Mesendoderm (in vitro differentiated cells): ENCODE data around the gene CHAT.

Source experiments
- DNase-seq: peaks from one replicate; pipeline ENCODE4 v3.0.0; 2013
- H2AK5ac ChIP-seq: 2 replicates; pipeline ENCODE4 v1.6.1; 2013; ENCODE audit warnings: low read length, inconsistent platforms
- H2BK120ac ChIP-seq: 2 replicates; pipeline ENCODE4 v1.6.1; 2013; ENCODE audit warnings: low read depth, mild to moderate bottlenecking, low read length, moderate library complexity, mixed read lengths
- H2BK15ac ChIP-seq: replicated peaks from 2 replicates; pipeline ENCODE4 v1.6.1; 2013; ENCODE audit warnings: low read depth, mild to moderate bottlenecking, moderate library complexity
- H2BK5ac ChIP-seq: 2 replicates; pipeline ENCODE4 v1.6.1; 2013; ENCODE audit warnings: low read length, inconsistent platforms
- H3K18ac ChIP-seq: 2 replicates; pipeline ENCODE4 v1.6.1; 2013; ENCODE audit warnings: mild to moderate bottlenecking, low read length, mixed read lengths
- H3K23ac ChIP-seq: one replicate; pipeline ENCODE4 v1.6.1; 2013; ENCODE audit warnings: low read length
- H3K27ac ChIP-seq: 2 replicates; pipeline ENCODE4 v1.5.1; 2013; ENCODE audit warnings: low read depth, mild to moderate bottlenecking, inconsistent platforms, low read length, moderate library complexity
- H3K27me3 ChIP-seq: 2 replicates; pipeline ENCODE4 v1.6.1; 2013; ENCODE audit warnings: low read length, control low read depth, mild to moderate bottlenecking, inconsistent platforms; ENCODE audit not compliant: insufficient read depth, poor library complexity
- H3K36me3 ChIP-seq: 2 replicates; pipeline ENCODE4 v1.6.1; 2013; ENCODE audit warnings: low read length, inconsistent platforms; ENCODE audit not compliant: control insufficient read depth, insufficient read depth
- H3K4ac ChIP-seq: one replicate; pipeline ENCODE4 v1.6.1; 2013; ENCODE audit warnings: low read depth, mild to moderate bottlenecking, low read length, moderate library complexity
- H3K4me1 ChIP-seq: 2 replicates; pipeline ENCODE4 v1.6.1; 2013; ENCODE audit warnings: low read depth, low read length, inconsistent platforms; ENCODE audit not compliant: control insufficient read depth
- H3K4me2 ChIP-seq: 2 replicates; pipeline ENCODE4 v1.6.1; 2013; ENCODE audit warnings: low read length
- H3K4me3 ChIP-seq: 2 replicates; pipeline ENCODE4 v1.5.1; 2013; ENCODE audit warnings: mild to moderate bottlenecking, low read length
- H3K56ac ChIP-seq: one replicate; pipeline ENCODE4 v1.6.1; 2013; ENCODE audit warnings: low read length
- H3K79me1 ChIP-seq: 2 replicates; pipeline ENCODE4 v1.6.1; 2013; ENCODE audit warnings: low read length, inconsistent platforms
- H3K79me2 ChIP-seq: 2 replicates; pipeline ENCODE4 v1.6.1; 2013; ENCODE audit warnings: mild to moderate bottlenecking, low read length; ENCODE audit not compliant: control insufficient read depth, insufficient read depth
- H3K9ac ChIP-seq: 2 replicates; pipeline ENCODE4 v1.6.1; 2013; ENCODE audit warnings: low read length, inconsistent platforms
- H4K5ac ChIP-seq: one replicate; pipeline ENCODE4 v1.6.1; 2013; ENCODE audit warnings: low read length
- H4K8ac ChIP-seq: one replicate; pipeline ENCODE4 v1.6.1; 2013; ENCODE audit warnings: low read depth, mild to moderate bottlenecking, control low read depth, low read length, moderate library complexity
- WGBS: extraction: QIAGEN DNeasy Blood & Tissue Kit; methylation state at CpG from one replicate; pipeline ENCODE4 v1.1.7; 2013; ENCODE audit warnings: low lambda C conversion rate, missing lambda C conversion rate; ENCODE audit not compliant: insufficient coverage; ENCODE audit errors: extremely low coverage; 5-methylcytosine and 5-hydroxymethylcytosine counted together

The CHAT gene

GRCh38 chr10:49709934-49710333 lies 96.1 kb downstream of the CHAT start:
- Histone ChIP-seq H3K18ac (no peak overlapping the region), H2BK5ac (no peak overlapping the region), H3K56ac (no peak overlapping the region), H3K4me1 (no peaks in the 10 kb centered on the region), H2BK15ac (no peak overlapping the region), H3K27me3 (no peaks in the 10 kb centered on the region), H3K27ac (no peak overlapping the region), H4K8ac (no peak overlapping the region), H3K4me2 (no peak overlapping the region), H3K4ac (no peak overlapping the region), H4K5ac (no peak overlapping the region), H3K23ac (no peak overlapping the region), H2AK5ac (no peak overlapping the region), H3K9ac (no peak overlapping the region), H2BK120ac (no peak overlapping the region), H3K79me2 (no peaks in the 10 kb centered on the region), H3K79me1 (no peaks in the 10 kb centered on the region), H3K4me3 (no peak overlapping the region), H3K36me3 (no peaks in the 10 kb centered on the region)
- DNase-seq = no peak
- no CpG with 5 or more reads among the region's 5 CpGs for WGBS

GRCh38 chr10:49710966-49711365 lies 97.1 kb downstream of the CHAT start:
- WGBS = no CpG with 5 or more reads among the region's 6 CpGs
- H3K9ac ChIP-seq = no peak overlapping the region
- H3K36me3 ChIP-seq = no peaks in the 10 kb centered on the region
- H3K79me2 ChIP-seq = no peaks in the 10 kb centered on the region
- H2BK5ac ChIP-seq = no peak overlapping the region
- no peak overlapping the region for H3K4me3 ChIP-seq
- no peak overlapping the region for H2BK15ac ChIP-seq
- H2AK5ac ChIP-seq = no peak overlapping the region
- H3K23ac ChIP-seq = no peak overlapping the region
- H3K27me3 ChIP-seq = no peaks in the 10 kb centered on the region
- H3K27ac ChIP-seq = no peak overlapping the region
- H3K4me2 ChIP-seq = no peak overlapping the region
- H2BK120ac ChIP-seq = no peak overlapping the region
- DNase-seq = no peak
- H3K4me1 ChIP-seq = no peaks in the 10 kb centered on the region
- no peak overlapping the region for H4K8ac ChIP-seq
- no peak overlapping the region for H3K4ac ChIP-seq
- H3K18ac ChIP-seq = no peak overlapping the region
- no peaks in the 10 kb centered on the region for H3K79me1 ChIP-seq
- no peak overlapping the region for H4K5ac ChIP-seq
- no peak overlapping the region for H3K56ac ChIP-seq

- no peak for DNase-seq
- Histone ChIP-seq H3K79me2 (no peaks in the 10 kb centered on the region), H4K8ac (no peak overlapping the region), H4K5ac (no peak overlapping the region), H3K18ac (no peak overlapping the region), H3K4me1 (no peaks in the 10 kb centered on the region), H3K23ac (no peak overlapping the region), H3K79me1 (no peaks in the 10 kb centered on the region), H3K9ac (no peak overlapping the region), H2BK5ac (no peak overlapping the region), H3K56ac (no peak overlapping the region), H3K27ac (no peak overlapping the region), H3K4me3 (no peak overlapping the region), H3K36me3 (no peaks in the 10 kb centered on the region), H3K4ac (no peak overlapping the region), H2BK120ac (no peak overlapping the region), H2AK5ac (no peak overlapping the region), H2BK15ac (no peak overlapping the region), H3K4me2 (no peak overlapping the region), H3K27me3 (no peaks in the 10 kb centered on the region)
- no CpG with 5 or more reads among the region's 8 CpGs for WGBS
Observed at GRCh38 chr10:49711481-49711880, 97.6 kb downstream of the CHAT start.

- no CpG with 5 or more reads among the region's 5 CpGs for WGBS
- Histone ChIP-seq H3K18ac (no peak overlapping the region), H3K27ac (no peak overlapping the region), H3K4ac (no peak overlapping the region), H3K4me3 (no peak overlapping the region), H2BK5ac (no peak overlapping the region), H2BK120ac (no peak overlapping the region), H3K27me3 (no peaks in the 10 kb centered on the region), H2AK5ac (no peak overlapping the region), H3K36me3 (no peaks in the 10 kb centered on the region), H2BK15ac (no peak overlapping the region), H3K56ac (no peak overlapping the region), H3K9ac (no peak overlapping the region), H4K8ac (no peak overlapping the region), H3K23ac (no peak overlapping the region), H4K5ac (no peak overlapping the region), H3K79me1 (no peaks in the 10 kb centered on the region), H3K4me2 (no peak overlapping the region), H3K79me2 (no peaks in the 10 kb centered on the region), H3K4me1 (no peaks in the 10 kb centered on the region)
- no peak for DNase-seq
Observed at GRCh38 chr10:49713266-49713665, 99.4 kb downstream of the CHAT start.
